HCT116 (cell line): ENCODE measurements around the gene VAT1. TPM values are rescaled to one million over a fixed set of nuclear protein-coding genes. Genes with fewer than 3 reads are reported as not detected.

ENCODE experiments used
- ATAC-seq: fragments of 200-7000 bp; cut with Tn5 transposase; 2 replicates; pipeline ENCODE4 v1.9.1; 2020; ENCODE audit warnings: mild to moderate bottlenecking, moderate library complexity
- BruUV-seq: library from RNA; stranded (reverse); fragments of 400-500 nt; replicated peaks from 2 replicates; lab custom pipeline; 2021; lab: Mats Ljungman, UMichigan
- CTCF ChIA-PET: fragments of 300-600 bp; sonication (Branson Sonifier 250); formaldehyde crosslinking; loops from one replicate; lab custom pipeline; 2021; ENCODE audit warnings: antibody characterized with exemption; lab: Charles Lee
- POLR2A ChIA-PET: fragments of 300-600, 350-600 bp; sonication (Branson Sonifier 250); formaldehyde crosslinking; loops from one replicate; lab custom pipeline; 2021; ENCODE audit warnings: antibody characterized with exemption; lab: Charles Lee
- RAD21 ChIA-PET, 2 experiments: fragments of 300-600 bp; sonication (Branson Sonifier 250); formaldehyde crosslinking; loops; one replicate each; lab custom pipeline; 2023; ENCODE audit warnings: low total read pairs in 2 of 2; ENCODE audit not compliant: uncharacterized antibody in 2 of 2, unreplicated experiment in 2 of 2, low non-redundant PET in 1 of 2; lab: Charles Lee
- DNase-seq: peaks from one replicate; pipeline ENCODE4 v3.0.0-alpha.2; 2010; ENCODE audit warnings: low read depth, low spot score
- H2AFZ ChIP-seq: fragments of 200-600 bp; shearing (Covaris generic), sonication (generic); 2 replicates; pipeline ENCODE4 v1.6.1; 2017; ENCODE audit warnings: low read depth, mixed run types, mixed read lengths, antibody characterized with exemption, low read length; ENCODE audit not compliant: poor library complexity, severe bottlenecking
- H3K27ac ChIP-seq: 2 replicates; pipeline ENCODE4 v1.5.1; 2012; ENCODE audit warnings: low read depth, low read length
- H3K27me3 ChIP-seq: fragments of 200-600 bp; sonication (generic); 2 replicates; pipeline ENCODE4 v1.6.1; 2016; ENCODE audit warnings: mixed run types, low read length, mixed read lengths; ENCODE audit not compliant: insufficient read depth
- H3K36me3 ChIP-seq, 2 experiments: fragments of 200-500 bp in 1 of 2; fragments of 200-600 bp in 1 of 2; sonication (Bioruptor generic) in 1 of 2; sonication (generic) in 1 of 2; 2 replicates each; pipeline versions ENCODE4 v1.5.1 to v1.6.1; 2014 to 2016; ENCODE audit warnings: low read length in 2 of 2, inconsistent platforms in 1 of 2, mixed read lengths in 1 of 2, mixed run types in 1 of 2; ENCODE audit not compliant: insufficient read depth in 2 of 2, control insufficient read depth in 1 of 2
- H3K4me1 ChIP-seq, 2 experiments: fragments of 200-600 bp in 1 of 2; sonication (generic) in 1 of 2; 2 replicates each; pipeline versions ENCODE4 v1.5.1 to v1.6.1; 2012 to 2017; ENCODE audit warnings: low read length in 2 of 2, inconsistent platforms in 1 of 2, mild to moderate bottlenecking in 1 of 2, mixed read lengths in 1 of 2, mixed run types in 1 of 2, moderate library complexity in 1 of 2; ENCODE audit not compliant: insufficient read depth in 2 of 2, control insufficient read depth in 1 of 2
- H3K4me2 ChIP-seq: fragments of 200-600 bp; sonication (generic); 2 replicates; pipeline ENCODE4 v1.6.1; 2017; ENCODE audit warnings: mixed run types, low read length, mixed read lengths
- H3K4me3 ChIP-seq, 2 experiments: fragments of 200-600 bp in 1 of 2; sonication (generic) in 1 of 2; replicated peaks in 1 of 2; 2 replicates each; pipeline ENCODE4 v1.5.1; 2011 to 2016; ENCODE audit warnings: low read length in 2 of 2, control low read depth in 1 of 2, low read depth in 1 of 2, mild to moderate bottlenecking in 1 of 2, mixed read lengths in 1 of 2, mixed run types in 1 of 2
- H3K79me2 ChIP-seq: fragments of 200-600 bp; sonication (generic); 2 replicates; pipeline ENCODE4 v1.6.1; 2017; ENCODE audit warnings: mild to moderate bottlenecking, mixed run types, low read length, moderate library complexity, mixed read lengths; ENCODE audit not compliant: insufficient read depth
- H3K9ac ChIP-seq: fragments of 200-600 bp; sonication (generic); 2 replicates; pipeline ENCODE4 v1.6.1; 2016; ENCODE audit warnings: low read length, mixed read lengths
- H3K9me2 ChIP-seq: fragments of 200-600 bp; sonication (generic), shearing (Covaris generic); 2 replicates; pipeline ENCODE4 v1.6.1; 2017; ENCODE audit warnings: mixed run types, mild to moderate bottlenecking, moderate library complexity; ENCODE audit not compliant: insufficient read depth
- H3K9me3 ChIP-seq, 2 experiments: fragments of 200-500 bp in 1 of 2; fragments of 200-600 bp in 1 of 2; sonication (Bioruptor generic) in 1 of 2; sonication (generic) in 1 of 2; 2 replicates each; pipeline ENCODE4 v1.6.1; 2014 to 2017; ENCODE audit warnings: low read length in 2 of 2, mixed read lengths in 2 of 2, inconsistent platforms in 1 of 2, low read depth in 1 of 2, mild to moderate bottlenecking in 1 of 2, mixed run types in 1 of 2, moderate library complexity in 1 of 2; ENCODE audit not compliant: control insufficient read depth in 1 of 2, insufficient read depth in 1 of 2
- H4K20me1 ChIP-seq: fragments of 200-600 bp; sonication (generic), shearing (Covaris generic); 2 replicates; pipeline ENCODE4 v1.6.1; 2017; ENCODE audit warnings: mixed run types, mild to moderate bottlenecking, moderate library complexity; ENCODE audit not compliant: insufficient read depth
- CBX3 ChIP-seq: IDR thresholded peaks from 2 replicates; pipeline ENCODE4 v1.6.1; 2012; ENCODE audit warnings: low read depth
- CEBPB ChIP-seq: IDR thresholded peaks from 2 replicates; pipeline ENCODE4 v1.6.1; 2012; ENCODE audit warnings: low read depth
- ELF1 ChIP-seq: IDR thresholded peaks from 2 replicates; pipeline ENCODE4 v1.6.1; 2012; ENCODE audit warnings: low read depth, borderline replicate concordance
- EZH2 ChIP-seq: fragments of 200-600 bp; sonication (generic); IDR thresholded peaks from 2 replicates; pipeline ENCODE4 v1.6.1; 2017; ENCODE audit warnings: antibody characterized with exemption, mixed run types
- EZH2phosphoT487 ChIP-seq: fragments of 200-600 bp; IDR thresholded peaks from 2 replicates; pipeline ENCODE4 v1.6.1; 2018; ENCODE audit warnings: antibody characterized with exemption, borderline replicate concordance
- JUND ChIP-seq: IDR thresholded peaks from 2 replicates; pipeline ENCODE4 v1.6.1; 2012
- POLR2A ChIP-seq: IDR thresholded peaks from 2 replicates; pipeline ENCODE4 v1.7.0; 2011; ENCODE audit warnings: borderline replicate concordance; ENCODE audit not compliant: insufficient read depth, insufficient read length; ENCODE audit errors: extremely low read depth
- RAD21 ChIP-seq: IDR thresholded peaks from 2 replicates; pipeline ENCODE4 v1.6.1; 2012; ENCODE audit warnings: low read depth, mild to moderate bottlenecking
- REST ChIP-seq: IDR thresholded peaks from 2 replicates; pipeline ENCODE4 v1.6.1; 2012; ENCODE audit warnings: low read depth
- SP1 ChIP-seq: IDR thresholded peaks from 2 replicates; pipeline ENCODE4 v1.6.1; 2012; ENCODE audit warnings: low read depth
- ZFX ChIP-seq: fragments of 450-650 bp; IDR thresholded peaks from 2 replicates; pipeline ENCODE4 v1.6.1; 2017
- intact Hi-C: fragments of 100-400 bp; cut with micrococcal nuclease; formaldehyde crosslinking; loops from 2 replicates; pipeline ENCODE4 v1.10.0; 2022
- total RNA-seq: library from RNA; stranded (reverse); gene quantifications from one replicate; pipeline ENCODE4 v1.2.1, GENCODE V29; 2021; ENCODE audit not compliant: unreplicated experiment
- TF ChIP-seq, protein P1 (sequence below): IDR thresholded peaks from 2 replicates; pipeline ENCODE4 v1.6.1; 2011; ENCODE audit warnings: mild to moderate bottlenecking, low read length, moderate library complexity; ENCODE audit not compliant: insufficient replicate concordance; ENCODE audit errors: extremely low read depth
- TF ChIP-seq, protein P2 (sequence below): IDR thresholded peaks from 2 replicates; pipeline ENCODE4 v1.6.1; 2012

Gene VAT1
- total RNA-seq, 1 experiment from 2014 or later = 197 TPM

GRCh38 chr17:43069368-43069898 lies 47.2 kb upstream of the VAT1 start:
- TF ChIP-seq RAD21 = no peak
- no peak overlapping the region for H2AFZ ChIP-seq
- RAD21 ChIA-PET = no interaction called here
- no peaks in the 10 kb centered on the region for H3K79me2 ChIP-seq
- no peaks in the 10 kb centered on the region for H3K4me1 ChIP-seq
- no peaks in the 10 kb centered on the region for H3K27me3 ChIP-seq
- CTCF ChIA-PET = no interaction called here
- no peaks in the 10 kb centered on the region for H4K20me1 ChIP-seq
- BruUV-seq = no TSS peak
- intact Hi-C loops = no loop called here
- ATAC-seq (no peak), DNase-seq (no peak)
- POLR2A ChIA-PET = no interaction called here
- H3K4me2 ChIP-seq = no peak overlapping the region
- no peak overlapping the region for H3K9ac ChIP-seq
- no peak overlapping the region for H3K4me3 ChIP-seq
- H3K9me2 ChIP-seq = no peaks in the 10 kb centered on the region
- no peak overlapping the region for H3K27ac ChIP-seq
- no peaks in the 10 kb centered on the region for H3K9me3 ChIP-seq
- peaks cover 6 to 14% of the 10 kb centered on the region in 2 experiments; a peak in 3 of 4 replicates for H3K36me3 ChIP-seq

- H3K27me3 ChIP-seq = no peaks in the 10 kb centered on the region
- DNase-seq (no peak), ATAC-seq (no peak)
- H3K9ac ChIP-seq = no peak overlapping the region
- CTCF ChIA-PET = no interaction called here
- intact Hi-C loops = no loop called here
- H3K27ac ChIP-seq = no peak overlapping the region
- no TSS peak for BruUV-seq
- H3K4me3 ChIP-seq = no peak overlapping the region
- RAD21 ChIA-PET = no interaction called here
- no peaks in the 10 kb centered on the region for H3K79me2 ChIP-seq
- no peaks in the 10 kb centered on the region for H4K20me1 ChIP-seq
- H3K36me3 ChIP-seq = peaks cover 6 to 14% of the 10 kb centered on the region in 2 experiments; a peak in 3 of 4 replicates
- no peak overlapping the region for H3K4me2 ChIP-seq
- no peak overlapping the region for H2AFZ ChIP-seq
- no peaks in the 10 kb centered on the region for H3K9me3 ChIP-seq
- TF ChIP-seq ZFX (no peak), JUND (no peak), CBX3 (no peak), CEBPB (no peak), EZH2phosphoT487 (no peak), REST (no peak), ELF1 (no peak), EZH2 (no peak), POLR2A (no peak), SP1 (no peak)
- TF ChIP-seq, protein P1, sequence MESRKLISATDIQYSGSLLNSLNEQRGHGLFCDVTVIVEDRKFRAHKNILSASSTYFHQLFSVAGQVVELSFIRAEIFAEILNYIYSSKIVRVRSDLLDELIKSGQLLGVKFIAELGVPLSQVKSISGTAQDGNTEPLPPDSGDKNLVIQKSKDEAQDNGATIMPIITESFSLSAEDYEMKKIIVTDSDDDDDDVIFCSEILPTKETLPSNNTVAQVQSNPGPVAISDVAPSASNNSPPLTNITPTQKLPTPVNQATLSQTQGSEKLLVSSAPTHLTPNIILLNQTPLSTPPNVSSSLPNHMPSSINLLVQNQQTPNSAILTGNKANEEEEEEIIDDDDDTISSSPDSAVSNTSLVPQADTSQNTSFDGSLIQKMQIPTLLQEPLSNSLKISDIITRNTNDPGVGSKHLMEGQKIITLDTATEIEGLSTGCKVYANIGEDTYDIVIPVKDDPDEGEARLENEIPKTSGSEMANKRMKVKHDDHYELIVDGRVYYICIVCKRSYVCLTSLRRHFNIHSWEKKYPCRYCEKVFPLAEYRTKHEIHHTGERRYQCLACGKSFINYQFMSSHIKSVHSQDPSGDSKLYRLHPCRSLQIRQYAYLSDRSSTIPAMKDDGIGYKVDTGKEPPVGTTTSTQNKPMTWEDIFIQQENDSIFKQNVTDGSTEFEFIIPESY = no peak
- TF ChIP-seq, protein P2, sequence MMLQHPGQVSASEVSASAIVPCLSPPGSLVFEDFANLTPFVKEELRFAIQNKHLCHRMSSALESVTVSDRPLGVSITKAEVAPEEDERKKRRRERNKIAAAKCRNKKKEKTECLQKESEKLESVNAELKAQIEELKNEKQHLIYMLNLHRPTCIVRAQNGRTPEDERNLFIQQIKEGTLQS = no peak
- no peaks in the 10 kb centered on the region for H3K9me2 ChIP-seq
- POLR2A ChIA-PET = no interaction called here
- H3K4me1 ChIP-seq = no peaks in the 10 kb centered on the region
Measured at GRCh38 chr17:43068570-43069367, 46.6 kb upstream of the VAT1 start.
